SK-N-MC (cell line): ENCODE data around the gene ZNF316.
"Not testable (repeated sequence)": the region's sequence is repeated elsewhere in the genome, so short reads cannot be mapped to it uniquely, and the experiment has no call there.

Source experiments
- DNase-seq: peaks from one replicate; pipeline ENCODE4 v3.0.0-alpha.2; 2011; ENCODE audit warnings: low read depth, low spot score
- H3K27ac ChIP-seq: fragments of 200-600 bp; sonication (generic); 2 replicates; pipeline ENCODE4 v1.5.1; 2016; ENCODE audit warnings: mixed run types
- H3K36me3 ChIP-seq: fragments of 200-600 bp; sonication (generic); 2 replicates; pipeline ENCODE4 v1.6.1; 2017; ENCODE audit warnings: antibody characterized with exemption, low read length, mixed read lengths; ENCODE audit not compliant: insufficient read depth
- H3K4me3 ChIP-seq: fragments of 200-600 bp; sonication (generic); 2 replicates; pipeline ENCODE4 v1.5.1; 2016
- H3K9ac ChIP-seq: fragments of 200-600 bp; sonication (generic); 2 replicates; pipeline ENCODE4 v1.8.0; 2017; ENCODE audit warnings: mixed run types, mixed read lengths; ENCODE audit not compliant: insufficient read length
- H3K9me3 ChIP-seq: fragments of 200-600 bp; sonication (generic); 2 replicates; pipeline ENCODE4 v1.6.1; 2017; ENCODE audit warnings: low read depth, mild to moderate bottlenecking, antibody characterized with exemption, low read length, moderate library complexity, mixed read lengths
- EZH2 ChIP-seq: fragments of 200-600 bp; sonication (generic); IDR thresholded peaks from one replicate; pipeline ENCODE4 v1.6.1; 2017; ENCODE audit warnings: antibody characterized with exemption
- FOXP2 ChIP-seq: optimal IDR thresholded peaks from 2 replicates; pipeline ENCODE3; 2011; ENCODE audit warnings: mild to moderate bottlenecking, moderate library complexity; ENCODE audit not compliant: insufficient read depth; ENCODE audit errors: extremely low read length, control extremely low read depth
- POLR2AphosphoS5 ChIP-seq: IDR thresholded peaks from 2 replicates; pipeline ENCODE4 v1.6.1; 2012; ENCODE audit warnings: mild to moderate bottlenecking, low read depth, low read length, borderline replicate concordance

Gene ZNF316

DNA sequence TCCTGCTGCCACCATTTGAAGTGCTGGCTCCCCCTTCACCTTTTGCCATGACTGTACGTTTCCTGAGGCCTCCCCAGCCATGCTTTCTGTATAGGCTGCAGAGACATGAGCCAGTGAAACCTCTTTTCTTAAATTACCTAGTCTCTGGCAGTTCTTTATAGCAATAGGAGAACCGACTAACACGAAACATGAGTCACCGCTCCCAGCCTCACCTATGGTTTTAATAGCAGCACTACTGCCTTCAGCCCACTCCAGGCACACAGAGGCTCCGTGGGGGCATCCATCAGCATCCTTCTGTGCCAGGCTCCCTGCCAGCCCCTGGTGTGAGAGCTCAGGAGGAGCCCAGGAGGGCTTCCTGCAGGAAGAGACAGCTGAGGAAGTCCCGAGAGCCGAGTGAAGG, 5.5 kb upstream of the ZNF316 start:
- Histone ChIP-seq H3K9ac (no peak overlapping the region), H3K9me3 (no peaks in the 10 kb centered on the region), H3K27ac (no peak overlapping the region), H3K4me3 (no peak overlapping the region), H3K36me3 (no peaks in the 10 kb centered on the region)
- DNase-seq = no peak
- TF ChIP-seq POLR2AphosphoS5 = no peak
- TF ChIP-seq FOXP2 = no peak

DNA sequence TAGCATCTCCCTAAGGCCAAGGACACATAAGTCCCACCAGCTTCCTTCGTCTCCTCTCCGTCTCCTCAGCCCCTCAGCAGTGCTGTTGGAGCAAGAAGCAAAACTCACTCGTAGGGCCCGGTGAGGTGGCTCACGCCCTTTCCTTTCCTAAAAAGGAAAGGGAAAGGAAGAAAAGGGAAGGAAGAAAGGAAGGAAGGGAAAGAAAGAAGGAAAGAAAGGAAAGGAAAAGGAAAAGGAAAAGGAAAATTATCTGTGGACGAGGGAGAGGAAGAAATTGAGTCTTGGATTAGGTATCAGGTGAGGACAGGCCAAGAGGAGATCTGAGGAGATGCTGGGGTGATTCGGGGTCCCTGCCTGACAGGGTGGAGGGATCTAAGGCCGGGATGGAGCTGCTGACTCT, 3.1 kb upstream of the ZNF316 start:
- Histone ChIP-seq H3K4me3 (no peak overlapping the region), H3K27ac (no peak overlapping the region), H3K9me3 (no peaks in the 10 kb centered on the region), H3K9ac (no peak overlapping the region), H3K36me3 (peaks cover 2% of the 10 kb centered on the region; the same call in 1 of the 2 replicates)
- no peak for DNase-seq
- TF ChIP-seq FOXP2 (no peak), POLR2AphosphoS5 (no peak), EZH2 (no peak)

DNA sequence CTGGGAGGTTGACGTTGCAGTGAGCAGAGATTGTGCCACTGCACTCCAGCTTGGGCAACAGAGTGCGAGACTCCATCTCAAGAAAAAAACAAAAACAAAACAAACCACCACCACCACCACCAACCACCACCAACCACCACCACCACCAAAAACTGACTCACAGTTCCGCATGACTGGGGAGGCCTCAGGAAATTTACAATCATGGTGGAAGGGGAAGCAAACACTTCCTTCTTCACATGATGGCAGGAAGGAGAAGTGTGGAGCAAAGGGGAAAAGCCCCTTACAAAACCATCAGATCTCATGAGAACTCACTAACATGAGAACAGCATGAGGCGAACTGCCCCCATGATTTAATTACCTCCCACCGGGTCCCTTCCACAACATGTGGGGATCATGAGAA, 2.1 kb upstream of the ZNF316 start:
- DNase-seq, H3K9me3 ChIP-seq, H3K27ac ChIP-seq, H3K4me3 ChIP-seq, H3K9ac ChIP-seq: not testable (repeated sequence)
- peaks cover 12% of the 10 kb centered on the region; the same call in 1 of the 2 replicates for H3K36me3 ChIP-seq

DNA sequence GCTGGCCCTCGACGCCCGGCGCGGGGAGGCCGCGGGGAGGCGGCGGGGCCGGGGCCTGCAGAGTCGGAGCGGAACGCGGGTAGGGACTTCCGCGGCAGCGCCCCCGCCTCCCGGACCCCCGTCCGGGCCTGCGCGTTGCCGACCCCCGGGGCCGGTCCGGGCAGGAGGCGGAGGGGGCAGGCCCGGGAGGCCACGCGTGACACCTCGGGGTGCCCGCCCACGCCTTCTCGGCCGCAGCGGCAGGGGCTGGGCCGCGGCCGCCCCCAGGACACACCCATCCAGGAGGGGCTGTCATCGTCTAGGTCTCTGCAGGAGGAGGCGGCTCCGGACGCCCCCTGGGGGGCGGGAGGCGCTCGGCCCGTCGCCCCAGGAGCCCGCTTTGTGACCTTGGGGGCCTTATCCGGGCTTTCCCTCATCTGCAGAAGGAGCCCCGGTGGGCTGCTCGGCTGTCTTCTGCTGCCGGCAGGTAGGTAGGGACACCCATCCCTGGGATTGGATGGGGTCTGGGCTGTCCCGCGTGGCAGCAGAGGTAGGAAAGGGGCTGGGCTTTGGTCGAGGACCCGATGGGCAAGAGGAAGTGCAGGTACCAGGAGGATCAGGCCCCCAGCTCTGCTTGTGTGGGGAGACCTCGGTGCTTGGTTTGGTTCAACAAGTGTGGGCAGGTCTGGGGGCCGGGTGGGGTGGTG, 569 bp downstream of the ZNF316 start:
- Histone ChIP-seq H3K9me3 (no peaks in the 10 kb centered on the region), H3K9ac (peak overlapping the region; percentile 79), H3K4me3 (peak overlapping the region; percentile 82), H3K27ac (no peak overlapping the region), H3K36me3 (peaks cover 35% of the 10 kb centered on the region)
- TF ChIP-seq EZH2 (no peak), POLR2AphosphoS5 (no peak), FOXP2 (no peak)
- DNase-seq = no peak

DNA sequence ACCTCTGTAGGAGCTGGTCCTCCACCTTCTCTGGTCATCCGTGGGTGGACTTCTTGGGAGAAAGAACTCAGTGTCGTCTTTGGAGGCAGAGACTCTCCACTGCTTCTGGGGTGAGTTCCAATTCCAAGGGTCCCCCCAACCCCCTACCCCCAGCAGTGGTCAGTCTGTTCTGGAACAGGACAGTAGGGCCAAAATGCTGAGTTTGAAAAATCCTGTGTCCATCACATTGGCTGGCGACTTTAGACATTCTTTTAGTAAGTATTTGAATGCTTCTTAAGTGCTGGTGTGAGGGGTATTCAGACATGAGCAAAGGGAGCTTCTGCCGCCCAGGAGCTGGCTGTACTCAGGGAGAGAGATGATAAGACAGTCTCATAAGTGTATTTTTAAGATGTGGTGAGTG, 1.9 kb downstream of the ZNF316 start:
- H3K27ac ChIP-seq = no peak overlapping the region
- TF ChIP-seq POLR2AphosphoS5 = no peak
- TF ChIP-seq FOXP2 = no peak
- no peak for TF ChIP-seq EZH2
- peaks cover 48% of the 10 kb centered on the region for H3K36me3 ChIP-seq
- DNase-seq = no peak
- no peak overlapping the region for H3K9ac ChIP-seq
- H3K9me3 ChIP-seq = no peaks in the 10 kb centered on the region
- peak overlapping the region; percentile 82; the same call in 1 of the 2 replicates for H3K4me3 ChIP-seq

DNA sequence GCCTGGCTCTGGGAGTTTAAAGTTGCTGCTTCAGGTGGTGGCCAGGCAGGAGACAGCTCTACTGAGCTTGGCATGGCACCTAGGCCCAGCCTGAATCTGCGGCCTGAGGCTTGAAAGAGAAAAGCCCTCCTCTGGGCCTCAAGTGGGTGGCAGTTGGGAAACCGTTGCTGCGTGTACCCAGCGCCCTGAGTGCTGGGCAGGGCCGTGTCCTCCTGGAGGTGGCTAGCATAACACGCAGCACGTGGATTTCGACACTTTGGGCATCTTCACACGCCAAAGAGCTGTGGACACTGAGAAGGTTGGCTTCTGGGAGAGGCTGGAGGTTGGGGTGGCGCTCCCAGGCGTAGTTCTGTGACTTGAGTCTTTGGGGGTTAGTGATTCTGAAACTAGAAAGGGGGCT, 2.5 kb downstream of the ZNF316 start:
- no peaks in the 10 kb centered on the region for H3K9me3 ChIP-seq
- H3K27ac ChIP-seq = no peak overlapping the region
- peaks cover 54% of the 10 kb centered on the region for H3K36me3 ChIP-seq
- TF ChIP-seq EZH2 = no peak
- no peak for TF ChIP-seq POLR2AphosphoS5
- no peak for TF ChIP-seq FOXP2
- no peak overlapping the region for H3K9ac ChIP-seq
- no peak overlapping the region for H3K4me3 ChIP-seq
- DNase-seq = no peak

DNA sequence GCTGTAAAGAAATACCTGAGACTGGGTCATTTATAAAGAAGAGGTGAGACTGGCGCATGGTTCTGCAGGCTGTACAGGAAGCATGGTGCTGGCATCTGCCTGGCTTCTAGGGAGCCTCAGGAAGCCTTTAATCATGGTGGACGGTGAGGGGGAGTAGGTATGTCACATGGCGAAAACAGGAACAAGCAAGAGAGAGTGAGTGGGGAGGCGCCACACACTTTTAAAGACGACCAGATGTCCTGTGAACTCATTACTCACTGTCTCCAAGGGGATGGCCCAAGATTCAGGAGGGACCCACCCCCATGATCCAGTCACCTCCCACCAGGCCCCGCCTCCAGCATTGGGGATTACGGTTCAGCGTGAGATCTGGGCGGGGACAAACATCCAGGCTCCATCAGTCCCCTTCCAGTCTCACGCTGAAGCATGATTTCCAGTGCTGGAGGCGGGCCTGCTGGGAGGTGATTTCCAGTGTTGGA, 3.2 kb downstream of the ZNF316 start:
- TF ChIP-seq POLR2AphosphoS5 = no peak
- no peak for TF ChIP-seq FOXP2
- no peak for TF ChIP-seq EZH2
- peaks cover 59% of the 10 kb centered on the region for H3K36me3 ChIP-seq
- no peak overlapping the region for H3K4me3 ChIP-seq
- no peak overlapping the region for H3K27ac ChIP-seq
- H3K9me3 ChIP-seq = no peaks in the 10 kb centered on the region
- no peak overlapping the region for H3K9ac ChIP-seq
- no peak for DNase-seq

DNA sequence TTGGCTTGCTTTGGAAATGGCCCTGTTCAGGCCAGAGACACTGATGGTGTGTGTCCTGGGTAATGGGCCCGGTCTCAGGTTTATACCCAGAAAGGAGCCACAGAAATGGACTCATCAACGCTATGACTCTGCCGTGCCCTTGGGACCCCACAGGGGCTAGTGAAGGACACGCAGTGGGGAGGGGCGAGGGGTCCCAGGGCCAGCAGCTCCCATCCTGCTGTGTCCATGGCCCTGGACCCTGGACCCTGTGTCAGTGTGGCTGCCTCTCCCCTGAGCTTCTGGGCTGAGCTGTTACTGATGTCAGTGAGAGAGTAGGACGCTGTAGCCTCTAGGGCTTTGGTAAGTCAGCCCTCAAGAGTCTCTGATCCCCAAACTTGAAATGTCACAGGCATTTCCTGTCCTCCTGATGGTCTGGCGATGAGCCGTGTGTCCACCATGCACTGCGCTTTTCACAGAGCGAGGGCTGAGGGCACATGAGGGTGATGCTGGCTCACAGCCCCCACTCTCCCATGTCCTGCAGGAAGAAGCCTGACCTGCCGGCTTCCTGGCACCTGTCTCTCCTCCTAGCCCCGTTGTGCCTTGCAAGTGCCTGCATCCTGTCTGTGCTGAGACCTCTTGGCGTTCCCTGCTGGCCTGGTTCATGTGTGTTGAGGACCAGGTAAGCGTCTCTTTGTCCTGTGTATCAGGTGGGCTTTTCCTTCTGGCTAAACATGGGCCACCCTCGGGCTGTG, 4.4 kb downstream of the ZNF316 start:
- no peak overlapping the region for H3K4me3 ChIP-seq
- peaks cover 64% of the 10 kb centered on the region for H3K36me3 ChIP-seq
- TF ChIP-seq EZH2 (no peak), FOXP2 (no peak), POLR2AphosphoS5 (no peak)
- DNase-seq = no peak
- H3K9me3 ChIP-seq = no peaks in the 10 kb centered on the region
- no peak overlapping the region for H3K27ac ChIP-seq
- H3K9ac ChIP-seq = no peak overlapping the region
